K562 (cell line): ENCODE measurements around the gene RAB3C. TPM values are rescaled to one million over a fixed set of nuclear protein-coding genes. Genes with fewer than 3 reads are reported as not detected.
"Not testable (repeated sequence)": the region's sequence is repeated elsewhere in the genome, so short reads cannot be mapped to it uniquely, and the experiment has no call there.

Experiments
- ATAC-seq: fragments of 200-7000 bp; cut with Tn5 transposase; 3 replicates; pipeline ENCODE4 v1.9.1; 2020; ENCODE audit warnings: moderate library complexity
- BruUV-seq: library from RNA; stranded (reverse); fragments of 400-500 nt; replicated peaks from 2 replicates; lab custom pipeline; 2021; lab: Mats Ljungman, UMichigan
- CTCF ChIA-PET: fragments of 300-600 bp; formaldehyde crosslinking; extraction: SDS; loops from one replicate; lab custom pipeline; 2021; ENCODE audit warnings: low intra/inter-chr PET ratio; lab: Yijun Ruan, JAX
- POLR2A ChIA-PET: fragments of 300-600, 350-650 bp; sonication (Branson Sonifier 250); formaldehyde crosslinking; extraction: SDS; loops from one replicate; lab custom pipeline; 2021; ENCODE audit warnings: antibody characterized with exemption, inconsistent platforms; lab: Yijun Ruan, JAX
- DNase-seq, 4 experiments: peaks; one replicate each; pipeline versions ENCODE4 v3.0.0 to v3.0.0-alpha.2; 2011 to 2018; ENCODE audit warnings: low spot score in 3 of 4, mixed read lengths in 3 of 4; ENCODE audit errors: extremely low read depth in 1 of 4
- FAIRE-seq: peaks from 2 replicates; lab custom pipeline; 2011; peaks lifted over from hg19 to GRCh38; lab: Jason Lieb, UNC
- H2AFZ ChIP-seq: 2 replicates; pipeline ENCODE4 v1.6.0; 2011; ENCODE audit warnings: low read depth, low read length, control low read depth, inconsistent platforms
- H3K27ac ChIP-seq: fragments of 200-600 bp; 3 replicates; pipeline ENCODE4 v1.8.0; 2011; ENCODE audit warnings: low read depth, mild to moderate bottlenecking, control low read depth, inconsistent platforms, low read length, moderate library complexity, mixed read lengths; ENCODE audit errors: extremely low read depth
- H3K27me3 ChIP-seq, 2 experiments: fragments of 300-600 bp in 1 of 2; 2 replicates in 1 of 2; 3 replicates in 1 of 2; pipeline versions ENCODE4 v1.6.0 to v1.8.0; 2011; ENCODE audit warnings: inconsistent platforms in 2 of 2, low read length in 2 of 2, mild to moderate bottlenecking in 1 of 2, mixed read lengths in 1 of 2, moderate library complexity in 1 of 2; ENCODE audit not compliant: control insufficient read depth in 2 of 2, insufficient read depth in 2 of 2
- H3K36me3 ChIP-seq: fragments of 300-600 bp; 3 replicates; pipeline ENCODE4 v1.8.0; 2011; ENCODE audit warnings: mild to moderate bottlenecking, low read length, inconsistent platforms; ENCODE audit not compliant: control insufficient read depth, insufficient read depth
- H3K4me1 ChIP-seq, 2 experiments: fragments of 200-600 bp in 1 of 2; replicated peaks in 1 of 2; 2 replicates in 1 of 2; 3 replicates in 1 of 2; pipeline versions ENCODE4 v1.5.1 to v1.8.0; 2011; ENCODE audit warnings: inconsistent platforms in 2 of 2, low read length in 2 of 2, mild to moderate bottlenecking in 1 of 2, mixed read lengths in 1 of 2, moderate library complexity in 1 of 2; ENCODE audit not compliant: control insufficient read depth in 2 of 2, insufficient read depth in 2 of 2
- H3K4me2 ChIP-seq: 2 replicates; pipeline ENCODE4 v1.6.1; 2011; ENCODE audit warnings: low read length, control low read depth, inconsistent platforms, mixed read lengths; ENCODE audit not compliant: insufficient read depth
- H3K4me3 ChIP-seq: fragments of 200-600 bp; sonication (generic), shearing (Covaris generic); 2 replicates; pipeline ENCODE4 v1.5.1; 2016; ENCODE audit warnings: control low read depth, inconsistent platforms
- H3K79me2 ChIP-seq: fragments of 200-600 bp; 3 replicates; pipeline ENCODE4 v1.8.0; 2011; ENCODE audit warnings: low read length, inconsistent platforms; ENCODE audit not compliant: control insufficient read depth, insufficient read depth
- H3K9ac ChIP-seq, 2 experiments: 2 replicates each; pipeline versions ENCODE4 v1.6.0 to v1.6.1; 2011; ENCODE audit warnings: low read depth in 2 of 2, low read length in 2 of 2, control low read depth in 1 of 2, inconsistent platforms in 1 of 2, mild to moderate bottlenecking in 1 of 2, mixed read lengths in 1 of 2; ENCODE audit not compliant: insufficient read depth in 1 of 2
- H3K9me1 ChIP-seq: one replicate; pipeline ENCODE4 v1.6.0; 2011; ENCODE audit warnings: inconsistent platforms, mild to moderate bottlenecking, low read length, moderate library complexity; ENCODE audit not compliant: control insufficient read depth, insufficient read depth
- H3K9me3 ChIP-seq: replicated peaks from 2 replicates; pipeline ENCODE4 v1.5.1; 2011; ENCODE audit warnings: low read depth, low read length, inconsistent platforms; ENCODE audit not compliant: control insufficient read depth, insufficient read depth
- H4K20me1 ChIP-seq: replicated peaks from 2 replicates; pipeline ENCODE4 v1.6.1; 2011; ENCODE audit warnings: low read length, inconsistent platforms, mixed read lengths; ENCODE audit not compliant: control insufficient read depth, insufficient read depth
- SPI1 ChIP-seq: IDR thresholded peaks from 2 replicates; pipeline ENCODE4 v1.6.1; 2011; ENCODE audit warnings: low read depth, low read length, control low read depth, borderline replicate concordance
- WGBS: fragments of 100-300 bp; shearing (Covaris generic); methylation state at CpG from one replicate; pipeline ENCODE4 v1.1.6; 2016; ENCODE audit warnings: low coverage, mixed read lengths; ENCODE audit not compliant: insufficient coverage; ENCODE audit errors: missing lambda C conversion rate; 5-methylcytosine and 5-hydroxymethylcytosine counted together
- in situ Hi-C: fragments of 300-500 bp; cut with MboI; formaldehyde crosslinking; loops from 4 replicates; pipeline ENCODE4 v1.15.0; 2018; ENCODE audit warnings: inconsistent platforms, mixed read lengths
- intact Hi-C: fragments of 100-400 bp; cut with micrococcal nuclease; formaldehyde crosslinking; loops from 2 replicates; pipeline ENCODE4 v1.14.2; 2022
- polyA plus RNA-seq, 8 experiments: library from polyadenylated mRNA; depleted of rRNA in 4 of 8; stranded (reverse) in 5 of 8; unstranded in 3 of 8; fragments of >200 nt; fragmentation: Nextera tagmentation in 2 of 8; fragmentation: Illumina TruSeq in 1 of 8; extraction: Ambion mirVana in 2 of 8; extraction: Trizol in 1 of 8; gene quantifications; 2 replicates each; pipeline versions ENCODE4 v1.2.1 to v1.2.3, GENCODE V29; 2011 to 2014; ENCODE audit warnings: inconsistent platforms in 1 of 8, missing spikeins in 1 of 8
- total RNA-seq, 7 experiments: library from RNA; depleted of rRNA in 6 of 7; stranded (reverse); fragments of >200 nt in 6 of 7; fragmentation: Illumina TruSeq in 2 of 7; extraction: Trizol in 2 of 7; gene quantifications; 2 replicates each; pipeline versions ENCODE4 v1.2.1 to v1.2.3, GENCODE V29; 2011 to 2021; ENCODE audit warnings: low replicate concordance in 1 of 7

RAB3C gene
- total and polyA plus RNA-seq, 9 of the 15 experiments (the other 6 are each of a cell fraction or from before 2014, with no cell fraction given): not detected

GRCh38 chr5:58600613-58601012, 17.7 kb downstream of the RAB3C start:
- H3K4me2 ChIP-seq, H3K79me2 ChIP-seq, H2AFZ ChIP-seq, H4K20me1 ChIP-seq, DNase-seq, in situ Hi-C loops, H3K9me1 ChIP-seq, H3K27ac ChIP-seq, H3K4me3 ChIP-seq, BruUV-seq, FAIRE-seq, H3K36me3 ChIP-seq, ATAC-seq, H3K4me1 ChIP-seq, H3K9ac ChIP-seq, intact Hi-C loops, POLR2A ChIA-PET, CTCF ChIA-PET, H3K9me3 ChIP-seq, H3K27me3 ChIP-seq: not testable (repeated sequence)
- WGBS: 3% methylated on average over 2 of the region's 2 CpGs
- TF ChIP-seq SPI1: peak; percentile 44; the same call in 1 of the 2 replicates

- FAIRE-seq, intact Hi-C loops: not testable (repeated sequence)
- WGBS: 0% methylated on average over 4 of the region's 4 CpGs
Measured at GRCh38 chr5:58602889-58603288, 20.0 kb downstream of the RAB3C start.

More at GRCh38 chr5:58602889-58603288, 20.0 kb downstream of the RAB3C start:
- H3K27me3 ChIP-seq, ATAC-seq, POLR2A ChIA-PET, BruUV-seq, H3K4me3 ChIP-seq, H3K9me1 ChIP-seq, H3K79me2 ChIP-seq, in situ Hi-C loops, H3K27ac ChIP-seq, H3K4me2 ChIP-seq, H3K4me1 ChIP-seq, H3K9me3 ChIP-seq, H3K9ac ChIP-seq, CTCF ChIA-PET, H2AFZ ChIP-seq, H3K36me3 ChIP-seq, DNase-seq, H4K20me1 ChIP-seq: not testable (repeated sequence)
